Upper lobe of left lung (tissue), 4 donors: Measurements from ENCODE around the gene INPPL1.

Experiments
- CTCF ChIP-seq, 6 experiments: fragments of 450-650 bp in 4 of 6; fragments of 200-600 bp in 2 of 6; sonication (generic) in 2 of 6; IDR thresholded peaks; one replicate each; pipeline ENCODE4 v1.5.1; 2016 to 2019; ENCODE audit warnings: antibody characterized with exemption in 6 of 6
- POLR2A ChIP-seq, 4 donors: fragments of 450-650 bp; IDR thresholded peaks; one replicate each; pipeline ENCODE4 v1.5.1; 2016 to 2017; ENCODE audit warnings: antibody characterized with exemption in 4 of 4, mild to moderate bottlenecking in 2 of 4
- POLR2AphosphoS5 ChIP-seq, 2 donors: sonication (generic); formaldehyde crosslinking; IDR thresholded peaks; one replicate each; pipeline ENCODE4 v1.5.1; 2017; ENCODE audit warnings: antibody characterized with exemption in 2 of 2

DNA sequence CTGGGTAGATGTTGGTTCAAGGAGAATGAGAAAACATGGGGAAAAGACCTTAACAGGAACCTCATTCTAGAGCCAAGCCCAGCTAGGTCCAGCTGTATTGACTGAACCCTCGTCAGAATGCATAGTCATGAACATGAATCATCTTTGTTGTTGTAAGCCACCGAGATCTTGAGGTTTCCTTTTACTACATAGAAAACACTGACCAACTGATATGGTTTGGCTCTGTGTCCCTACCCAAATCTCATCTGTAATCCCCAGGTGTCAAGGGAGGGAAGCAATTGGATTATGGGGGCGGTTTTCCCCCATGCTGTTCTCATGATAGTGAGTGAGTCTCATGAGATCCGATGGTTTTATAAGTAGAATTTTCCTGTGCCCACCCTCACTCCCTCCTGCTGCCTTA is 38.8 kb downstream of the INPPL1 start:
- TF ChIP-seq CTCF (IDR thresholded peaks at IDR 0.05) (no peak), POLR2AphosphoS5 (IDR thresholded peaks at IDR 0.05) (no peak), POLR2A (IDR thresholded peaks at IDR 0.05) (no peak)
